ACC112 (cell line): ENCODE measurements around the gene CSRP1.

ENCODE experiments used
- H2AFZ ChIP-seq: fragments of 200-600 bp; sonication (generic); one replicate; pipeline ENCODE4 v1.6.0; 2017; ENCODE audit warnings: antibody characterized with exemption, low read length; ENCODE audit not compliant: unreplicated experiment
- H3K27ac ChIP-seq: fragments of 200-600 bp; sonication (generic); 2 replicates; pipeline ENCODE4 v1.5.1; 2014; ENCODE audit warnings: low read depth, mild to moderate bottlenecking, antibody characterized with exemption, low read length, moderate library complexity
- H3K27me3 ChIP-seq: fragments of 200-600 bp; sonication (generic); 2 replicates; pipeline ENCODE4 v1.6.1; 2014; ENCODE audit warnings: mild to moderate bottlenecking, antibody characterized with exemption, low read length, moderate library complexity, mixed read lengths; ENCODE audit not compliant: insufficient read depth
- H3K36me3 ChIP-seq: fragments of 200-600 bp; sonication (generic); 2 replicates; pipeline ENCODE4 v1.6.1; 2016; ENCODE audit warnings: mild to moderate bottlenecking, antibody characterized with exemption, low read length, moderate library complexity, mixed read lengths; ENCODE audit not compliant: insufficient read depth
- H3K4me1 ChIP-seq: fragments of 200-600 bp; sonication (generic); one replicate; pipeline ENCODE4 v1.6.1; 2016; ENCODE audit warnings: low read length, mixed read lengths; ENCODE audit not compliant: insufficient read depth, unreplicated experiment, control insufficient read depth
- H3K4me3 ChIP-seq: fragments of 200-600 bp; sonication (generic); 2 replicates; pipeline ENCODE4 v1.5.1; 2014; ENCODE audit warnings: mild to moderate bottlenecking, low read depth, low read length
- H3K79me2 ChIP-seq: fragments of 200-600 bp; sonication (generic); one replicate; pipeline ENCODE4 v1.6.0; 2016; ENCODE audit warnings: low read length; ENCODE audit not compliant: control insufficient read depth, unreplicated experiment, insufficient read depth

CSRP1 gene

DNA sequence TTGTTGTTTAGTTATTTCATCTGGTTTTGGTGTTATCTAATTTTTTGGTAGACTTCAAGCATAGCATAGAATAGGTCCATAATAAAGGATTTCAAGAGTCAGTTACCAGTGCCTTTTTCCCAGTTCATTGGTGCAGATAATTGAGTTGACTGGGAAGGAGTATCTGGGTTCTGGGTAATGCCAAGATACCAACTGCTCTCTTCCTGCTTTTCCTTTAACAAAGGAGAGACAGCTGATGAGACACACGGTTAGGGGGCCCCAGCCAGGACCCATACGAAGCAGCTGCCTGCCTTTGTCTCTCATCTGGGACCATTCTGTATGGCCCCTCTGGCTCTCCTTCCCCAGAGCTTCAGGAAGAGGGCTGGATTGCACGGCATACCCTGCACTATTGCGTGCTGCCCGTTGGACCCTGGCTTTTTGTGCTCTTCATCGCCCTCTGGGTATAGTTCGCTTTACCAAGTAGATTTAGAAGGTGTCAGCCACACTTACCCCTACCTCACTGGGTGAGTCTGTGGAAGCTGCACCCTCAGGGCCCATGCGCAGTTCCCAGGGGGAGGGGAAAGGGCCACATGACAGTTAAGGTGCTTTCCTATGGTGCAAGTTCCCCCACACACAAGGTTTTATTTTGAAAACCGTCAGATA, 39.0 kb upstream of the CSRP1 start:
- H3K36me3 ChIP-seq = no peaks in the 10 kb centered on the region
- H2AFZ ChIP-seq = no peak overlapping the region

DNA sequence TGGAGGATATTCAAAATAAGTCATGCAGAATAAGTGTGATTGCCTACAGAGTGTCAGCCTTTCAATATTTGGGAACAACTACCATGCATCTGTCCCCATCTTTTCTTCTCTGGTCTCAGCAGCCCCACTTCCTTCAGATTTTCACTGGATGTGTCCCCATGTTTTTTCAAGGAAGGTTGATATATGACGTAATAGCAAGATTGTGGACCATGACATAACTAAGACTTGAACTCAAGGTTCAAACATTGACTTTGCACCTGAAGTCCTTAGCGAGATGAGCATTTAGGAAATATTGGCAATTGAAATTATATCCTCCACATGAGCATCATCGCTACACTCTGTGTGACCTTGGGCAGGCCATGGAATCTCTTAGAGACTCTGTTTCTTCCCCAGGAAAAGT, 37.8 kb upstream of the CSRP1 start:
- peaks cover 43% of the 10 kb centered on the region for H3K4me1 ChIP-seq
- peaks cover 93% of the 10 kb centered on the region for H3K79me2 ChIP-seq
- no peak overlapping the region for H3K4me3 ChIP-seq
- H2AFZ ChIP-seq = no peak overlapping the region
- H3K36me3 ChIP-seq = no peaks in the 10 kb centered on the region
- no peaks in the 10 kb centered on the region for H3K27me3 ChIP-seq
- H3K27ac ChIP-seq = 0 out of 2 replicates have a peak overlapping the region, but pooled peaks have one; percentile 95

More for the DNA sequence above, 39.0 kb upstream of the CSRP1 start:
- peaks cover 86% of the 10 kb centered on the region for H3K79me2 ChIP-seq
- no peak overlapping the region for H3K27ac ChIP-seq
- H3K4me1 ChIP-seq = peaks cover 43% of the 10 kb centered on the region
- H3K4me3 ChIP-seq = no peak overlapping the region
- H3K27me3 ChIP-seq = no peaks in the 10 kb centered on the region

DNA sequence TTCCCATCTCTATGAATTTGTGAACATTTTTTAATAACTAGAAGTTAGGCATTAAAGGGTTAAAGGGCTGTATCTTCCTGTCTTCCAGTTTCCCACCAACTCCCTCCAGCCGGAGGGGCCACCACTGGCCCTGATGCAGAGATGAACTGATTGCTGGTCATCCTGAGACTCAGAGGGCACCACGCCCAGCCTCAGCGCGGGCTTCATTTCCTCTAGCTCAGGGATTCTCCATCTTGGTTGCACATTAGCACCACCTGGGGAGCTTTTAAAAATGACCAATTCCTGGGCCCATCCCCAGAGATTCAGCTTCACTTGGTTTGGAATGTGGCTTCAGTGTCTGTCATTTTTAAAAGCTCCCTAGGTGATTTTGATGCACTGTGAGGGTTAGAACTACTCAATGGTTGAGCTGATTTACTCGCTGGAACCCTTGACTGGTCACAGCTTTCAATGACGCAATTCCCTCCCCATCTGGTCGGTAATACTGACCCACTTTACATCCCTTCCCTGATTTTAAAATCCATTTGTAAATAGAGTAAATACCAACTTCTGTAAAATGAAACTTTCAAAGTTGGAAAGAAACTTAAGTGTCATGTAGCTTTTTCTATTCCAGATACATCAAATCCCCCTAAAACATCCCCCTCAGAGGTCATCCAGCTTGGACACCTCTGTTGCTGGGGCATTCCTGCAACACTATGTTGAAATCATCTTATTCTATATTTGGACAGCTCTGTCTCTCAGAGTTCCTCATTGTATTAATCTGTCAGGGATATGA, 37.1 kb upstream of the CSRP1 start:
- Histone ChIP-seq H3K27me3 (no peaks in the 10 kb centered on the region), H3K79me2 (peaks cover 94% of the 10 kb centered on the region), H3K36me3 (no peaks in the 10 kb centered on the region), H3K4me3 (peak overlapping the region; percentile 92), H3K27ac (peak overlapping the region; percentile 95), H2AFZ (peak overlapping the region; percentile 4), H3K4me1 (peaks cover 43% of the 10 kb centered on the region)

DNA sequence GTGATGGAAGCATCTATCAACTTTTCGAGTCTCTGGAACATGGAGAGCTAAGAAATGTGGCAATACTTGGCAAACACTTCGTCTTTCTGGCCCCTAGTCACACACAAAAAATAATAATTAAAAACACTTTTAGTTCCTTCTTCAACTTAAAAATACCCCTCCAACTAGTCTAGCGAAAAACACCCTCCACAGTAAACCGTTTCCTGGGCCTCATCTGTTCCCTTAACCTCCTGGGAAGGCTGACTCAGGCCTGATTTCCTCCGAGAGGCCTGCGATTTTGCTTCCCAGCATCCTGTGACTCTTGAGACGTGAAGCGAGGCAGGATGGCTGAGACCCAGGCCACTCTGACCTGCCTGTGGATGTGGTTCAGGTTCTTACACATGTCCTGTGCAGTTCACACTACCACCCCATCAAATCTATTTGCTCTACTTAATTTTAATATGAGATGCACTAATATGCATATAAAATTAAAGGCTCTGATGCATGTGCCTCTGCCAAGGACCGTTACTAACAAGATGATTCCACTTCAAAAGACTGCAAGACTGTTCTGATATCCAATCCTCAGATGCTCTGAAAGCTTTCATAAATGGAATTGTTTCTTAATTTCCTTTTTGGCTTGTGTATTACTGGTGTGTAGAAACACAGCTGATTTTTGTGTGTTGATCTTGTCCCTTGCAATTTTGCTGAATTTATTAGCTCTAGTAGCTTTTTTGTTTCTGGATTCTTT, 35.5 kb upstream of the CSRP1 start:
- Histone ChIP-seq H3K27me3 (no peaks in the 10 kb centered on the region), H3K4me3 (peak overlapping the region; percentile 92), H3K27ac (peak overlapping the region; percentile 95)

DNA sequence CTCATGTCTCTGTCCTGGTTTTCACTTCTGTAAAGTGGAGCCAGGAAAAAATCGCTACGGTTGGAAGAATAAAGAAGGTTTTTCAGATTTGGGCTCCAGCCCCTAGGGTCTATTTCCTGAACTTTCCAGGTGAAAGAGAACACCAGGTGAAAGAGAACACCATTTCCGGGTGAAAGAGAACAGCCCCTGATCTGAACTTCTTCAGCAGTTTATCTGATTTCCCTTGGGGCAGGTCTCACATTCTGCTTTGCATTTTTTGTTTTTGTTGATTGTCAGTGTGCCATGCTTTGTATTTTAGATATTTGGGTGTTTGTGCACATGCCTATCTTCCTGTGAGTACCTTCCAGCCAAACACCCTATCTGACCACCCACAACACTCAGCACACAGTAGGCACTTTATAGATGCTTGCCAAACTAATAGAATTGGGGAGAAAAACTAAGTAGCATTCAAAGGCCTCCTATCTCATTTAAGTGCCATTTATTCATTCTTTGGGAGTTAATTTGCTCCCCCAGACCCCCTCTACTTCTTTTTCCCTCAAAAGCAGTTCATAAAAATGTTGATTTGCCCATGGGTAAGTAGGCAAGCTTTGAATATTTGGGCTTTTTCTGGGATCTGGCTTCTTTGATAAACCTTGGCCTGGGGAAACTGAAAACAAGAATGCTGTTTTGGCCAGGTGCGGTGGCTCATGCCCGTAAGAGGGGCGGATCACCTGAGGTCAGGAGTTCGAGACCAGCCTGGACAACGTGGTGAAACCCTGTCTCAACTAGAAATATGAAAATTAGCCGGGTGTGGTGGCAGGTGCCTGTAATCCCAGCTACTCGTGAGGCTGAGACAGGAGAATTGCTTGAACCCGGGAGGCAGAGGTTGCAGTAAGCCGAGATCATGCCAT, 34.2 kb upstream of the CSRP1 start:
- Histone ChIP-seq H3K36me3 (no peaks in the 10 kb centered on the region), H3K4me3 (peak overlapping the region; percentile 92), H3K79me2 (peaks cover 73% of the 10 kb centered on the region), H3K27ac (peak overlapping the region; percentile 95), H3K27me3 (no peaks in the 10 kb centered on the region), H2AFZ (no peak overlapping the region), H3K4me1 (peaks cover 66% of the 10 kb centered on the region)

More for the DNA sequence above, 35.5 kb upstream of the CSRP1 start:
- H3K4me1 ChIP-seq = peaks cover 54% of the 10 kb centered on the region
- no peaks in the 10 kb centered on the region for H3K36me3 ChIP-seq
- H3K79me2 ChIP-seq = peaks cover 84% of the 10 kb centered on the region
- peak overlapping the region; percentile 20 for H2AFZ ChIP-seq

DNA sequence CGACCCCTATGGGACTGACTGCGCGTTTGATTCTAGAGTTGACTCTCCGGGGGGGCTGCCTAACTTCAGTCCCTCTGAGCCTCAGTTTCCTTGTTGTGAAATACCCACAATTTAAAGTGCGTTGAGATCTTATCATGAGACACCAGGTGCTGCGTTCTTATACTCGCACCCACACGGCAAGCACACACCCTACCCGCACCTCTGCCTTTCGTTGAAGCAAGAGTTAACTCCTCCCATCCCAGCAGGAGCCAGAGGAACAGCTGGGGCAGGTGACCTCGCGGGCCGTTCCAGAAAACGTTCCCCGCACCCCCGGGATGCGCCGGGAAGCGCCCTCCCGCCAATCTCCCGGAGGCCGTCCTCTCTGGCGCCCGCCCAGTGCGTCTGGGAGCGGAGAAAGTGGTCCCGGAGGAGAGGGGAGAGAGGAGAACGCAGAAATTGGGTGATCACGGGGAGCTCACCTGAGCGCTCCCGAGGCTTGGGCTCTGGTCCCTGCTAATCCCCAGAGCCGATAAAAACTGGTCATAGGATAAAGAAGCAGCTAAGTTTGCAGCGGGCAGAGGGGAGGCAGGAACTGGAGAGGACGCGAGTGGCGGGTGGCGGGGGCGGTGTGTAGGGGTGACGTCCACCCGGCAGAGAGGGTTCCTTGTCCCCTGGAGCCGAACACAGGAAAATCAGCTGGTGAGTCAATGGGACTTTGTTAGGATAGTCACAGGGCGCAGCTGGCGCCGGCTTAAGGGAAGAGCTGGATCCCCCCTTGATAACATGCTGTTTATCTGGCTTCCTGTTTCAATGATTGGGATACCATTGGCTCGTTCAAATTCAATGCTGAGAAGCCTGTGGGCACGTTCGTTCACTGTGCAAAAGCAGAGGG, 32.9 kb upstream of the CSRP1 start:
- peak overlapping the region; percentile 95 for H3K27ac ChIP-seq
- no peaks in the 10 kb centered on the region for H3K27me3 ChIP-seq
- H3K36me3 ChIP-seq = no peaks in the 10 kb centered on the region
- H2AFZ ChIP-seq = peak overlapping the region; percentile 65
- H3K79me2 ChIP-seq = peaks cover 60% of the 10 kb centered on the region
- peaks cover 76% of the 10 kb centered on the region for H3K4me1 ChIP-seq
- peak overlapping the region; percentile 92 for H3K4me3 ChIP-seq

DNA sequence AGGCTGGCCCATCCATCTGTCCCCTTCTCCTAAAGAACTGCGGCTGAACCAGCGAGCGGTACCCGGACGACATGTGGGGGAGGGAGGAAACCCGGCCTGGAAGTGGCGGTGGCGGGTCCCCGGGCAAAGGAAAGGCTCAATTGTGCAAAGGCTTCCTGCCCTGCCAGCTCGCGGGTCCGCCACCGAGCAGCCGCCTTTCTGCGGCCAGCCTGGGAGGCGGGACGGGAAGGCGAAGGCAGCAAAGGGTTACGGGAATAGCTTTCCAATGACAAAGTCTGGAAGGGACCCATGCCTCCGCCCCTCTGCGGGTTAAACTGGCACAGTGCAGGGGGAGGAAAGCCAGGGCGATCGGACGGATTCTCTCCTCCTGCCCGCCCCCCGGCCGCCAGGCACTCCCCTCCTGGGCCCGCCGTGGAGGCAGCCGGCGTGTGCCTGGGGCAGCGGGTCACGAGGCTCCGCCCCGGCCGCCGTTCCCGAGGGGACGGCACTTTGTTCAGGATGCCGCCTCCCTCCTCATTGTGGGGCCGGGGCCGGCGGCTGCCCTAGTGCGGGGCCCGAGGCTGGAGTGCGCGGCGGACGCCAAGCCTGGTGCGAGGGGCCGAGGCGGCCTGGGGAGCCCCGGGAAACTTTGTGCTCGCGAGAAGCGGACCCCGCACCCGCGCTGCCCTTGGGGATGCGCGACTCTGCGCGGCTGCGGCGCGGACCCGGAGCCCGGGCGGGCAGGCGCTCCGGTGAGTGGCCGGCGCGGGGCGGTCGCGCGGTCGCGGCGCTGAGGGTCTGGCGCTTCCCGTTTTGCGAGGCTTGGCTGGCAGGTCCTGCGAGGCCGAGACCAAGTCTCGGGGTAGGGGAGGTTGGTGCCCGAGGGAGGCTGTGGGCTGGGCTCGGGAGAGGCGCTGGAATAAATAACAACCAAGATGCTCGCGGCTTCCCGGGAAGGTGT, 32.0 kb upstream of the CSRP1 start, which contains the start of gene NAV1:
Gene NAV1, plus strand, starts transcription at position 516 of the 940 bp plus-strand sequence. CDS start 83,758 bp downstream, outside the sequence.
- Histone ChIP-seq H3K4me1 (peaks cover 73% of the 10 kb centered on the region), H2AFZ (peak within 1 kb of the TSS; percentile 70), H3K4me3 (peak within 1 kb of the TSS; percentile 92), H3K79me2 (peaks cover 51% of the 10 kb centered on the region), H3K27ac (peak within 1 kb of the TSS; percentile 95), H3K27me3 (no peaks in the 10 kb centered on the region), H3K36me3 (no peaks in the 10 kb centered on the region)

DNA sequence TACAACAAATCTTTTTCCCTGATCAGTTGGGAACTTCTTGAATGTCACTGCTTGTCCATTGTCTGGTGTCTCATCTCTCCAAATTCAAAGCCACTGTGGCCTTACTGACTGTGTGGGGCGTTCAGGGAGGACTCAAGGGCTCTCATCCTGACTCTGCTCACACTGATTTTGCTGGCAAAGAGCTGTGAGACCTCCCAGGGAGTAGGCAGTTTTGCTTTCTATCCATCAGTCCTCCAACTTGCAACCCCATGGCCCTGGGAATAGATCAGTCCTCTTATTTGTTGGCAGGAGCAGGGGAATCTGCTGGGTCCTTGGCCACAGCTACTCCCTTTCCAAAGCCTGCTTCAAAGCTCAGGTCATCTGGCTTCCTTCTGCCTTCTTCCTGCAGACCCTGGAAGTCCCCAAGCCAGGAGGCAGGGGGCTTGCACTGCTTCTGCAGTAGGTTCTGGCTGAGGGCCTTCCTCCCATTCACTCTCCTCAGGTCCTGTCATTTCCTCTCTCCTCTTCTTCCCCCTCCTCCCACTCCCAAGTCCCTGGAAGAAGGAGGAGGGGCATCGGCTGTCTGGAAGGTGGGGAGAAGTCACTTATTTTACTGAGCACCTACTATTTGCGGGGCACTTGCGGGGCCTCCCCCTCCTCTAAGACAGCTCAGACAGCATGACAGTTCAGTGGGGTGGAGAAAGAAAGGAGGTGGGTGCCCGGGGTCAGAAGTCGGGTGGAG, 31.1 kb upstream of the CSRP1 start:
- Histone ChIP-seq H2AFZ (peak overlapping the region; percentile 70), H3K4me1 (peaks cover 64% of the 10 kb centered on the region), H3K79me2 (peaks cover 43% of the 10 kb centered on the region), H3K4me3 (peak overlapping the region; percentile 92), H3K27me3 (no peaks in the 10 kb centered on the region), H3K36me3 (no peaks in the 10 kb centered on the region), H3K27ac (peak overlapping the region; percentile 95)
